GM20431 (cell line): Measurements from ENCODE around the gene TSPAN31.

Experiments
- in situ Hi-C: fragments of 300-500 bp; cut with MseI, MboI; formaldehyde crosslinking; loops from one replicate; pipeline ENCODE4 v1.15.0; 2020; ENCODE audit warnings: low sequenced_read_pairs; ENCODE audit not compliant: unreplicated experiment

The TSPAN31 gene

DNA sequence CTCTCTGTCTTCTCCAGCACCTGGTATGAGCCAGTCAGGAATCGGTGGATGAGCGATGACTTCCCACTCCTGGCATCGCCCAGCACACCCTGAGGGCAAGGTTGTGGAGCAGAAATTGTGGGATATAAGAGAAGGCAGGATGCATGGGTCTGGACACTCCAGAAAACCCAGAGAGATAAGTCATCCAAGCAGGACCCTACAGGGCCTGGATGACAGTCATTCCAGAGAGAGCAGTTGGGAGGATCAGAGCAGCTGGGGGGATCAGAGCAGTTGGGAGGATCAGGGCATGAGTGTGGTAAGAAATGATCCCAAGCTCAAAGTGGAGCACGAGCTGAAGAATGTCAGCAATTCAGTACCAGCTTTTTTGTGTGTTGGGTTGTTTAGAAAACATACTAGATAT is 10.2 kb upstream of the TSPAN31 start:
- in situ Hi-C loops: no loop called here

DNA sequence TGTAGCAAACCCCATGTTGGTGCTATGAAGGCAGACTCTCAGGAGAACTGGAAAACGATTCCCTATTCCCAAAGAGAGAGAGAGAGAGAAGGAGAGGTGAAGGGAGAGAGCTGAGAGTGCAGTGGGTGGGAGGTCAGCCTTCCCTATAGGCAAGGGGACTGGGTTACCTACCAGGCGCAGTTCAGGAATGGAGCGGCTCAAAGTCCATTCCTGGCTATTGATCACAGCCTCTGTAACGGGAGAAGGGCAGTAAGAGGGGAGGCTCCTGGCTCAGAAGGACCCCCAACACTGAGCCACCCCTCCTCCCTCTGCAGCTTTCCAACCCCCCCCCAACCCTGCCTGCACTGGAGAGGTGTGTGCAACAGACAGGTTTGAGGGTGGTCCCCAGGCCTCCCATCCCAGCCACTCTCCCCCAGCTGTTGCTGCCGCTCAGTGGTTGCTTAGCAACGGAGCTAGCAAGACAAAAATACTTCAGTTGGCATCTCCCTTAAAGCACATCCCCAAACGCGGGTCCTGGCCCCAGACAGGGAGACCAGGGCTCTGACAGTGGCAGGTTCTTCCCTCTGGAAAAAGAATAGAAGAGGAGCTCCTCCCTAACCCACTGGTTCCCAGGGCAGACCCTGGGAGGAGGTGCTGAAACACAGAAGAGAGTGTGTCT is 9.5 kb upstream of the TSPAN31 start:
- in situ Hi-C loops: no loop called here

DNA sequence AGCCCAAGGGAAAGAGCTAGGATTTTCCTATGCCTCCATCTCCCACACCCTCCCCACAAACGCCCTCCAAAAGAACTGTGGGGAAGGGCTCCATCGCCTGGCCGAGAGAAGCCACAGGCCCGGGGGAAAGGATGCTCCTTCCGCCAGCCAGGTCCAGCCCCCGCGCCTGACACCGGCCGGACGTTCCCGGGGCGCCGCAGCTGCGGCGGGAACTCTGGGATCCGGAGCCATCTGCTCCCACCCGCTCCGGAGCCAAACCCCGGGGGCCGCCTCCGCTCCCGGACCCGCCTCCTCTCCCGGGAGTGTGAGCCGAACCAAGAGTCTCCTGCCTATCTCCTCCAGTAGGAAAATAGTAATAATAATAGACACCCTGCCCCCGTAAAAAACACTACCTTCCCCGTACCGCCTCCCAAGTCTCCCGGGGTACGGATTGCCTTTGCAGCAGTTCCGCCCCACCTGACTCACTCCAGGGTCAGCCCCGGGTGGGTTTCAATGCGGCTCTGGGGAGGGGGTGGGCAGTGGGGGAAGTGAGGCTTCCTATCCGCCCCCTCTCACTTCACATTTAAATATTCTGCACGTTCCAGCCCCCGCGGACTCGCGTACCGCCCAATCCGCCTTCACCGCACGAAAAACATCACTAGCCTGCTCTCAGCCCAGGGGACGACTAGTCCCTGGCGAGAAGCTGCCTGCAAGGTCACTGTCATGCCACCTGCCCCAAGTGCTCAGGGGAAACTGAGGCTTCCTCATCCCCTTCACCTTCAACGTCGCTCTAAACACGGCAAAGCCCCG is 8.7 kb upstream of the TSPAN31 start:
- in situ Hi-C loops: no loop called here

DNA sequence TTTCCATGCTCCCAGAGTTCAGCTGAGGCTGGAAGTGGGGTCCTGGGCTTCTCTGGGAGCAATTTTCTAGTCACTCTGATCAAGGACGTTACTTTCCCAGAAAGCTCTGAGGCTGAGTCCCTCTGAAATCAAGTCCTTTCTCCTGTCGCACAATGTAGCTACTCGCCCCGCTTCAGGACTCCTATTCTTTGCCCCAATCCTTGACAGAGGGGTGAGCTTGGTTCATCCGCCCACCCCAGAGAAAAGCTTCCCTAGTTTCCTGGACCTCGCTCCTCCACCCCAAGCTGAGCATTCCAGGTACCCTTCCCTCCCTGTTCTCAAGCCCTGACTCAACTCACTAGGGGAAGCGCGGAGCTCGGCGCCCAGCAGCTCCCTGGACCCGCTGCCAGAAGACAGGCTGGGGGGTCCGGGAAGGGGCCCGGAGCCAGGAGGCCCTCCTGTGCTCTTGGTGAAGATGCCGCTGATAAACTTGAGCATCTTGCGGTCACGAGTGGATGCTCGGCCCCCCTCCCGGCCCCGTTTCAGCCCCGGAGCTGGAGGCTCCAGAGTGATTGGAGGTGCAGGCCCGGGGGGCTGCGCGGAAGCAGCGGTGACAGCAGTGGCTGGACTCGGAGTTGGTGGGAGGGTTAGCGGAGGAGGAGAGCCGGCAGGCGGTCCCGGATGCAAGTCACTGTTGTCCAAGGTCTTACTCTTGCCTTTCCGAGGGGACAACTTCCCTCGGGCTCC is 7.9 kb upstream of the TSPAN31 start:
- in situ Hi-C loops: no loop called here

DNA sequence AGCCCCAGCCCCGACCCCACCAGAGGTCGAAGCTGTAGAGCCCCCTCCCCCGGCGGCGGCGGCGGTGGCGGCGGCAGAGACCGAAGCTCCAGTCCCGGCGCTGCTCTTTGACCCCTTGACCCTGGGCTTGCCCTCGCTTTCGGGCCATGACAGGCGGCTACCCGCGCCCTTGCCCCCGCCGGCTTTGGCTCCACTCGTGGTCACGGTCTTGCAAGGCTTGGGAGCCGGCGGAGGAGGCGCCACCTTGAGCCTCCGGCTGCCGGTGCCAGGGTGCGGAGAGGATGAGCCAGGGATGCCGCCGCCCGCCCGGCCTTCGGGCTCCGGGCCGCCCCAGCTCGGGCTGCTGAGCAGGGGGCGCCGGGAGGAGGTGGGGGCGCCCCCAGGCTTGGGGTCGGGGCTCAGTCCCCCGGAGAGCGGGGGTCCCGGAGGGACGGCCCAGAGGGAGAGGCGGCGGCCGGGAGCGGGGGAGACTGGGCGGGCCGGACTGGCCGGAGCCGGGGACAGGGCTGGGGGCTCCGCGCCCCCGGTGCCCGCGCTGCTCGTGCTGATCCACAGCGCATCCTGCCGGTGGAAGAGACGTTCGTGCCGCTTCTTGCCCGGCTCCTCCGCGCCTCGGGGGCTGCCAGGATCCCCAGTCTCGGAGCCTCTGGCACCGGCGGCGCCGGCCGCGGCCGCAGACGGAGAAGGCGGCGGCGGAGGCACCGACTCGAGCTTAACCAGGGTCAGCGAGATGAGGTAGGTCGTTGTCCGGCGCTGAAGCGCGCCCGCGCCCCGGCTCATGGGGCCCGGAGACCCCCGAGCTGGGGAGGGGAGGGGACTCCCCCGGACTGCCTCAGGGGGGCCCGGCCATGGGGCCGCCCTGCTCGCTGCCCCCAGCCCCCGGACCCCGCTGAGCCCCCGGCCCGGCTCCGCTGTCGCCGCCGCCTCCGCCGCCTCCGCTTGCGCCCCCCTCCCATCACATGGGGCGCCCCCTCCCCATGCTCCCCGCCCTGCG is 7.1 kb upstream of the TSPAN31 start:
- in situ Hi-C loops: no loop called here

DNA sequence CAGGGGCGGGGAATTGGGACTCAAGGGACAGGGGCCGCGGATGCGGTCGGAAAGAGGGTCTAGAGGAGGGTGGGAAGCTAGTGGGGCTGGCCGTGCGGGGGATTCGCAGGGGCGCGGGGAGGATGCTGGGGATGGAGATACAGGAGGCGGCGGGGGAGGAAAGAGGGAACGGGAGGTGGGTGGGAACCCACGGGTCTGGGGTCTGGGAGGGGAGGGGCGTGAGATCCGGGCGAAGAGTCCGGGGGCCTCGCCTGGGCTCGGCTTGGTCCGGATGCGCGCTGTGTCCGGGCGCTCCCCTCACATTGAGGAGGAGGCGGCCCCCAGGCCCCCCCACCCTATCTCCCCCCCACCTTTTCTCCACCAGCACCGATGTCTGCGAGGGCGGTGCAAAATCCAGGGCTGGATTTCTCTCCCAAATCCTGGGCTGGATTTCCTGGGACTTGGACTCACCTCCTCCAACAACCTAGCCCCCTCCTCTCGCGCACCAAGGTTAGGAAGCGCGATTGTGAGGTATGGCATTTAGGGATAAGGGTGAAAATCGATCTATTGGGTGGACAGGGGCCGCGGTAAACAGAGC is 6.1 kb upstream of the TSPAN31 start, which contains the start of gene AGAP2:
TSS of gene AGAP2 (minus strand) at position 82 of the 577 bp plus-strand sequence. CDS start 496 bp downstream, outside the sequence.
- in situ Hi-C loops: no loop called here

DNA sequence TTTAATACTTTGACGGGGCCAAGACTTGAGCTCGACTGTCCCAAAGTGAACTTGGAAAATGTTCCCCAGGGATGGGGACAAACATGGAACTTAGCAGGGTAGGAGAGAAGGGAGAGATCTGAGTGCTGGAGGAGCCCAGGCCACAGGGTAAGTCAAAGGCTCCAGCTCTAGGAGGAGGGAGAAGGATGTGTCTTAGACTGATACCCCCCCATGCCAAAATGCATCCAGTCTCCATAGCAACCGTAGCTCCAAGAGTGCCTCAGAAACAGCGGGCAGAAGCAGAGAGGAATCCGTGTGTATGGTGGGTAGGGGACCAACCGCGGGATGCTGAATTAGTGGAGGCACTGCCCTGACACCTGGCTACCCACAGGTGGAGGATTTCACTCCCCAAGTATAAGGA is 5.5 kb upstream of the TSPAN31 start:
- in situ Hi-C loops: no loop called here

DNA sequence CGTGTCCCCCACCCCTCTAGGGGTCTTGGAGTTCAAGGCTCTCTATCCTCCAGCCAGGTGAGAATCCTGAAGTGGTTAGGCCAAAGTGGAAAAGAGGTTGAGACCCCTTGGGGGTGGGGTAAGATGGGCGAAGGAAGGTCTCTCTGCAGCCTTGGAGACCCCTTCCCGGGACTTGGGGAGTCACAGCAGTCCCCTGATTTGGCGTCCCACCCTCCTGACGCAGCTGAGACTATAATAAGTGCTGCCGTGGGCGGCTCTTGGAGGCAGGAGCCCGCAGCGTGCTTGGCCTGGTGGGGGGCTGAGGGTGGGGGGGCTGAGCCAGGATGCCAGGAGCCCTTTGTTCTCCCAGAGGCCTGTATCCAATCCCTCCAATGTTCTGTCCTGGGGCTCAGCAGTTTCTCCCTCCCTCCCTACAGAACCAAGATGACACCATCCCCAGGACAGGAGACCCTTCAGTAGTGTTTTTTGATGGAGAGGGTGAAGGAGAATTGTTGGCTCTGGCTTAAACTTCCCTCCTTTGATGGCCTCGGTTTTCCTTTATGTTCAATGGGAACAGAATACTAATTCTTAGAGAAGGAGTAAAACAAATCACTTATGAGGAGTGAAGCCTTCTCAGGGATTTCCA is 4.8 kb upstream of the TSPAN31 start:
- in situ Hi-C loops: no loop called here

DNA sequence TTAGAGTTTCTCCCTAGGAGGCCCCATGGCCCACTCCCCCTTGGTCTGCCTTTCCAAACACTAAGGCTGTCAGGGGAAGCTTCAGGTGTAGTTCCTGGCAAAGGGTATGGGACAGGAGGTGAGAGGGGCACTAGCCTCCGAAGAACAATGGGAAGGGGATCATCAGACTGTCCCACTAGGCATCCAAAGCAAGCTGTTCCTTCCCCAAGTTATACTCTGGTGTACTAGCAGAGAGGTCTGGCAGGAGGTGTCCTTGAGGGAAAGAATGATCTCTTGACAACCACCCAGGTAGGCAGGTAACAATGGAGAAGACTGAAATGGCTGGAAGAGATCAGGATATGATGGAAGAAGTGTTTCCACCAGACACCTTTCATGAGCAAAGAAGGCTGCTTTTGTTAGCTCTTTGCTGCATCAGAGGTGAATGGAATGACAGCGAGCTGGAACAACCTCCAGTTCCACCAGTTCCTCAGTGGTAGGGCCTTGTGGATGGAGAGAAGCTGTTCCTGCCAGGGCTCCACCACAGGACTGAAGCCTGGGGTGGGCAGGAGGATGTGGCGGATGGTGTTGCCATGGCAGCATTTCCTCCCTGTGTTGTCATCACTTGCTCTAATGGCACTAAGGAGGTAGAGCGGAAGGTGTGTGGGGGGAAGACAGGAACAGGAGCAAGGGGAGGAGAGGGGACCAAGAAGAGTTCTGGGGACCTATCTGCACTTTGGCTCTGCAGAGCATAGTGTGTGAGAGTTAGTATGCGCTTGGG is 4.0 kb upstream of the TSPAN31 start:
- in situ Hi-C loops: no loop called here

DNA sequence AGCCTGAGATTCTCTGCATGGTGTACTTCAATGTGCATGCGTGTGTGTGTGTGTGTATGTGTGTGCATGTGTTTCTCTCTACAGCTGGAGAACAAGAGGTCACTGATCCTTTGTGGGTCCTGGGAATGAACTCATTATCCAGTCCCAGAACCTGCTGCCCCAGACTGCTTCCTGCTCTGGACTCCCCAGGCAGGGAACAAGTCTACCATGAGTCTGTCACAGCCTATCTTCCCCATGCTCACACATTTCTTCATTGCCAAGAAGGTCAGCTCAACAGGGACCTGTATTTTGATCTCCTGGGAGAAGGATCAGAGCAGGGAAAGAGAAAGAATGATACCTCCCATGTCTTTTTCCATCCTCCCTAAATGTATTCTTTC is 3.4 kb upstream of the TSPAN31 start:
- in situ Hi-C loops: no loop called here

DNA sequence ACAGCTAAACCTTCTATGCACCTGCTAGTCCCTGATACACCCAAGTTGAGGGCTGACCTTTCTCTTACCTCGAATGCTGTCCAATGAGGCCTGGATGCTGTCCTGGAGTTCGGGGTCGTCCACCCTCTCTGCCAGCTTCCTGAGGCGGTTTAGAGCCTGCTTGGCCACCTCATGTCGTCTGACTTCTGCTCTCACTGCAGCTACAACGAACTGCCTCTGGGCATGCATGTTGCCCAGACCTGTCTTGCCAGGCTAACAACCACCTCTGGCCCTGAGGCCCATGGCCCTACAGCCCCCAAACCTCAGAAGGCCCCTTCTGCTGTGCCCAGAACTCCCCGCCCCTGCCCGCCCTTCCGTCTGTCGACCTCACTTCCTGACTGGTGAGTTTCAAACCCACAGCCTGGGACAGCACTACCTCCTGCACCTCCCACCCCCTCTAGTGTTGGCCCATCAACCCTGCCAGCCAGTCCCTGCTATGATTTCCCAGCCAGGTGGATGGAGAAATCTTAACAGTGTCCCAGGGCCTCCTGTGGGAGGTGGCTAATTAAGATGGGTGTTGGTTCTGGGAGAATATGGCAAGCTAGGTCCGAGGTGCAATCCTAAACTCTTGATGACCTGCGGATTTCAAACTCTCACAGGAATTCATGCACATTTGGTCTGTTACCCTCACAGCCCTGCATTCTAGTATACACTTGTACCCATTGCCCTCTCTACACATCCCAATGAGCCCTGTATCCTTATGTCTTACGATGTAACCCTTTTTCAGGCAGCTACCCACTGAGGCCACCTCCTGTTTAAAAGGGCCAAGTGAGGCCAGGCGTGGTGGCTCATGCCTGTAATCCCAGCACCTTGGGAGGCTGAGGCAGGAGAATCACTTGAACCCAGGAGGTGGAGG is 2.7 kb upstream of the TSPAN31 start:
- in situ Hi-C loops: no loop called here

DNA sequence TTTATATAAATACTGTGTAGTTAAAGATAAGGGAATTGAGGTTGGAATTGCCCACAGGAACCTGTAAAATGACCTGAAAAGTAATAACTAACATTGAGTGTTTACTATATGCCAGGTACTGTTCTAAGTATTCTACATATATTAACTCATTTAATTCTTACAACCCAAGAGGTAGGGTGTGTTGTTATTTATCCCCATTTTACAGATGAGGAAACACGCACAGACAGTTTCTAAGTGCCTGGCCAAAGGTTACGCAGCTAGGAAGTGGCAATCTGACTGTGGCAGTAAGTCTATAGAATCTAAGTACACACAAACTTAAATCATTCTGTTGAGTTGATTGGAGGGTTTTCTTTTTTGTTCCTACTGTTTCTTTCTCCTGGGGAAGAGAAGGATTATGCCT is 1.1 kb upstream of the TSPAN31 start:
- in situ Hi-C loops: no loop called here

DNA sequence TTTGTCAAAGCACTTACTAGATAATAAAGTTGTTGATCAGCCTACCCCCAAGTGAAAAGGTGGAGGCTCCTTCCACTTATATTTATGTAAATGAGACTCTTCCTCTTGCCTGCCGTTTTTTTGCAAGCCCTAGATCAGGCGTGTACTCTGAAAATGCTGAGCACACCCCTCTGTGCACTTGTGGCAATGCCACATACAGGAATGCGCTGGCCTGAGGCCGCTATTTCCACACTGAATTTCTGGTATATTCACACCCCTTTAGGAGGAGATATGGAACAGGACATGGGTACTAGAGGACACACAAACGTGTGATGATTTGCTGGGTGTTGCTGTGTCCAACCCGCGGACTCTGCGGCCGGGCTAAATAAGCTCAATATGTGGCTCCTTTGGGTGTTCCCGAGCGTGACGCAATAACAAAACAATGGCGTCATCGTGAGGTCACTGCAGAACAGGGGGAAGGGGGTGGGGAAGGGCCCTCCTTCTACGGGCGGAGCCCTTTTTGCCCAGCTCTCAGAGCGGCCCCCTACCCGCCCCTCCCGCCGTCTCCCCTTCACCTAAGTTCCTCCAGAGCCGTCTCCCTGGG is 554 bp upstream of the TSPAN31 start:
- in situ Hi-C loops: no loop called here

DNA sequence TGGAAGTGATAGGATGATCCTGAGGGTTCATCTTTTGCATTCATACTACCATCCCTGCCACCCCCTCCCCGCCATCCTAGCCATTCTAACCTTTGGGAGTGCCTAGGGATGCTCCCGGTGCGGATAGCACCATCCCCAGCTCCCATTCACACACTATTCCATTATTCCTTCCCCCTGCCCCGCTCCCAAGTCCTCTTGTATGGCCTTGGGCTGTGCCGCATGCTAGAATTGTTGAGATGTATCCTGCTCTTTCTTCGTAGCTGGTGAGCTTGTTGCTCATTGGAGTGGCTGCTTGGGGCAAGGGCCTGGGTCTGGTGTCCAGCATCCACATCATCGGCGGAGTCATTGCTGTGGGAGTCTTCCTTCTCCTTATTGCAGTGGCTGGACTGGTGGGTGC is 644 bp downstream of the TSPAN31 start:
- in situ Hi-C loops: no loop called here

DNA sequence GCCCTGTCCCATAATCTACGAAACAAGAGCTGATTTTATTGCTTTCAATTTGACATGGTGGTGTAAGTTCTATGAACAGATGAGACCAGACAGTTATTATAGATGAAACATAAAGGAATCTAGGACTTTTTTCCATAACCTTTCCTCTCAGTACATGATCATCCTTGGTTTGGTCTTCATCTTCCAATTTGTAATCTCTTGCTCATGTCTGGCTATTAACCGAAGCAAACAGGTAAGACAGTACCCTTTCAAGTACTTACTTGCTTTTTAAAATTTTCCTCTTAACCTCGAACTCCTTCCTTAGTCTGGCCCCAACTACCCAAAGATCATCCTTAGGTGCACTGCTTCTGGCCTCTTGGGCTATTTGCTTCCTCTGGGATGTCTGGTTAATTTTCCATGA is 1.2 kb downstream of the TSPAN31 start:
- in situ Hi-C loops: no loop called here

DNA sequence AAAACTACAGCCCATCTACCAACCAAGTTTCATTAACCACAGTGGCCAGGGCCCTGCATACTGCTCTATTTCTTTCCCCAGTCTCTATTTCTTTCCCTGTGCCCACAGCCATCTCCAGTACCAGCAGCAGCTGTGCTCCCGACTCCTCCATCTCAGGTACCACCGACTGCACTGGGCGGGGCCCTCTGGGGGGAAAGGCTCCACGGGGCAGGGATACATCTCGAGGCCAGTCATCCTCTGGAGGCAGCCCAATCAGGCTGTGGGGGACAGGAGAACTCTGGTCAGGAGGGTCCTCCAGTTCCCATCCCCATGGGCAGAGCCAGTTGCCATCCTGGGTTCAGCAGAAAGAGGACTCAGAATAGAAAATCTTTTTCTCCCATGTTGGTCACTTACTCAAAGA is 4.2 kb downstream of the TSPAN31 start:
- in situ Hi-C loops: no loop called here
